Thyroid gland (tissue), 4 donors: ENCODE results near the gene TLE5. TPM values are rescaled to one million over a fixed set of nuclear protein-coding genes. Genes with fewer than 3 reads are reported as not detected.

Source experiments
- DNase-seq, 2 donors: peaks; one replicate each; pipeline ENCODE4 v3.0.0-alpha.2; 2019
- H3K27ac ChIP-seq, 3 donors: fragments of 200-600 bp; sonication (generic); 1 replicate in 2 of 3; 2 replicates in 1 of 3; pipeline ENCODE4 v1.5.1; 2016 to 2019; ENCODE audit warnings: mild to moderate bottlenecking in 1 of 3, moderate library complexity in 1 of 3
- H3K27me3 ChIP-seq: fragments of 200-600 bp; sonication (generic); one replicate; pipeline ENCODE4 v1.5.1; 2019
- H3K36me3 ChIP-seq, 2 donors: fragments of 200-600 bp; sonication (generic); one replicate each; pipeline ENCODE4 v1.5.1; 2016 to 2019
- H3K4me1 ChIP-seq, 2 donors: fragments of 200-600 bp; sonication (generic); one replicate each; pipeline ENCODE4 v1.5.1; 2017 to 2019
- H3K4me3 ChIP-seq, 3 donors: fragments of 200-600 bp; sonication (generic); replicated peaks in 1 of 3; 1 replicate in 2 of 3; 2 replicates in 1 of 3; pipeline ENCODE4 v1.5.1; 2016; ENCODE audit warnings: mild to moderate bottlenecking in 1 of 3
- H3K9me3 ChIP-seq: fragments of 200-600 bp; sonication (generic); one replicate; pipeline ENCODE4 v1.5.1; 2017
- CTCF ChIP-seq, 6 experiments: fragments of 200-600 bp in 3 of 6; fragments of 450-650 bp in 3 of 6; sonication (generic) in 3 of 6; IDR thresholded peaks; one replicate each; pipeline ENCODE4 v1.5.1; 2016 to 2019; ENCODE audit warnings: antibody characterized with exemption in 6 of 6, mild to moderate bottlenecking in 2 of 6, inconsistent platforms in 1 of 6, moderate library complexity in 1 of 6
- POLR2A ChIP-seq, 2 donors: fragments of 450-650 bp; IDR thresholded peaks; one replicate each; pipeline ENCODE4 v1.6.1; 2017; ENCODE audit warnings: antibody characterized with exemption in 2 of 2, mild to moderate bottlenecking in 2 of 2, moderate library complexity in 1 of 2
- whole genome bisulfite sequencing, 2 donors: methylation state at CpG; one replicate each; pipeline ENCODE4 v1.1.5; 2017; 5-methylcytosine and 5-hydroxymethylcytosine counted together
- intact Hi-C: fragments of 100-400 bp; cut with DNase I; formaldehyde crosslinking; loops from one replicate; pipeline ENCODE4 v1.15.1; 2023
- total RNA-seq, 4 donors: library from RNA; depleted of rRNA; stranded (reverse); fragments of >200 nt; gene quantifications; one replicate each; pipeline ENCODE4 v1.2.3, GENCODE V29; 2016

Gene TLE5
- total RNA-seq, 4 donors from 2014 or later: 398 to 892 (median 498) TPM

- WGBS, 2 donors: 51 to 54% methylated on average over 15 of the region's 15 CpGs
- H3K36me3 ChIP-seq: no peaks in the 10 kb centered on the region
- no peak overlapping the region for H3K27ac ChIP-seq
- TF ChIP-seq POLR2A (IDR thresholded peaks at IDR 0.05): no peak
- no peak for DNase-seq
- intact Hi-C loops: no loop called here
- H3K4me1 ChIP-seq: peaks cover 4 to 5% of the 10 kb centered on the region in 2 donors
- H3K4me3 ChIP-seq: no peak overlapping the region
- H3K27me3 ChIP-seq: no peaks in the 10 kb centered on the region
- no peaks in the 10 kb centered on the region for H3K9me3 ChIP-seq
Observed at GRCh38 chr19:3042621-3043267, 19.6 kb downstream of the TLE5 start.

GRCh38 chr19:3041761-3042620 is 20.3 kb downstream of the TLE5 start:
- no peaks in the 10 kb centered on the region for H3K36me3 ChIP-seq
- DNase-seq: no peak
- peaks cover 0 to 4% of the 10 kb centered on the region in 2 donors for H3K4me1 ChIP-seq
- H3K4me3 ChIP-seq: no peak overlapping the region
- H3K9me3 ChIP-seq: no peaks in the 10 kb centered on the region
- TF ChIP-seq CTCF (IDR thresholded peaks at IDR 0.05) (no peak), POLR2A (IDR thresholded peaks at IDR 0.05) (no peak)
- H3K27me3 ChIP-seq: no peaks in the 10 kb centered on the region
- 23 to 33% methylated on average over 16 to 19 of the region's 40 CpGs for WGBS, 2 donors
- intact Hi-C loops: no loop called here
- no peak overlapping the region for H3K27ac ChIP-seq

- H3K4me1 ChIP-seq: peaks cover 0 to 11% of the 10 kb centered on the region in 2 donors
- H3K4me3 ChIP-seq: no peak overlapping the region
- WGBS, 2 donors: 77 to 83% methylated on average over 12 of the region's 12 CpGs
- no peaks in the 10 kb centered on the region for H3K27me3 ChIP-seq
- H3K9me3 ChIP-seq: no peaks in the 10 kb centered on the region
- DNase-seq: no peak
- intact Hi-C loops: no loop called here
- no peak for TF ChIP-seq POLR2A (IDR thresholded peaks at IDR 0.05)
- TF ChIP-seq CTCF (IDR thresholded peaks at IDR 0.05): no peak
- no peak overlapping the region for H3K27ac ChIP-seq
- H3K36me3 ChIP-seq: no peaks in the 10 kb centered on the region
Observed at GRCh38 chr19:3041327-3041726, 21.0 kb downstream of the TLE5 start.

- WGBS, 2 donors: 84 to 85% methylated on average over 15 to 17 of the region's 17 CpGs
- Histone ChIP-seq H3K27ac (no peak overlapping the region), H3K36me3 (no peaks in the 10 kb centered on the region), H3K9me3 (no peaks in the 10 kb centered on the region), H3K4me1 (peaks cover 7 to 18% of the 10 kb centered on the region in 2 donors), H3K4me3 (no peak overlapping the region), H3K27me3 (no peaks in the 10 kb centered on the region)
- no peak for DNase-seq
- no peak for TF ChIP-seq CTCF (IDR thresholded peaks at IDR 0.05)
- no peak for TF ChIP-seq POLR2A (IDR thresholded peaks at IDR 0.05)
- intact Hi-C loops: no loop called here
Observed at GRCh38 chr19:3039641-3040077, 22.6 kb downstream of the TLE5 start.

- WGBS, 2 donors: 85 to 90% methylated on average over 5 of the region's 5 CpGs
- no peak for DNase-seq
- intact Hi-C loops: no loop called here
Observed at GRCh38 chr19:3039125-3039524, 23.2 kb downstream of the TLE5 start.

More at GRCh38 chr19:3039125-3039524, 23.2 kb downstream of the TLE5 start:
- Histone ChIP-seq H3K36me3 (no peaks in the 10 kb centered on the region), H3K4me3 (no peak overlapping the region), H3K27me3 (no peaks in the 10 kb centered on the region), H3K4me1 (peaks cover 11 to 23% of the 10 kb centered on the region in 2 donors), H3K27ac (no peak overlapping the region), H3K9me3 (no peaks in the 10 kb centered on the region)
- no peak for TF ChIP-seq CTCF (IDR thresholded peaks at IDR 0.05)
- TF ChIP-seq POLR2A (IDR thresholded peaks at IDR 0.05): no peak
